Fibroblast of mammary gland (primary cell): ENCODE results near the gene PRXL2A.

ENCODE experiments used
- DNase-seq: peaks from one replicate; pipeline ENCODE4 v3.0.0-alpha.2; 2010; ENCODE audit warnings: low read depth
- H3K4me3 ChIP-seq: 2 replicates; pipeline ENCODE4 v1.5.1; 2011; ENCODE audit warnings: low read depth, mild to moderate bottlenecking, low read length, moderate library complexity; ENCODE audit not compliant: control insufficient read depth
- TF ChIP-seq, protein P1 (sequence below): conservative IDR thresholded peaks from 2 replicates; pipeline ENCODE4 v1.5.1; 2011; ENCODE audit warnings: low read depth, low read length, inconsistent platforms; ENCODE audit not compliant: control insufficient read depth, insufficient read depth

PRXL2A gene

DNA sequence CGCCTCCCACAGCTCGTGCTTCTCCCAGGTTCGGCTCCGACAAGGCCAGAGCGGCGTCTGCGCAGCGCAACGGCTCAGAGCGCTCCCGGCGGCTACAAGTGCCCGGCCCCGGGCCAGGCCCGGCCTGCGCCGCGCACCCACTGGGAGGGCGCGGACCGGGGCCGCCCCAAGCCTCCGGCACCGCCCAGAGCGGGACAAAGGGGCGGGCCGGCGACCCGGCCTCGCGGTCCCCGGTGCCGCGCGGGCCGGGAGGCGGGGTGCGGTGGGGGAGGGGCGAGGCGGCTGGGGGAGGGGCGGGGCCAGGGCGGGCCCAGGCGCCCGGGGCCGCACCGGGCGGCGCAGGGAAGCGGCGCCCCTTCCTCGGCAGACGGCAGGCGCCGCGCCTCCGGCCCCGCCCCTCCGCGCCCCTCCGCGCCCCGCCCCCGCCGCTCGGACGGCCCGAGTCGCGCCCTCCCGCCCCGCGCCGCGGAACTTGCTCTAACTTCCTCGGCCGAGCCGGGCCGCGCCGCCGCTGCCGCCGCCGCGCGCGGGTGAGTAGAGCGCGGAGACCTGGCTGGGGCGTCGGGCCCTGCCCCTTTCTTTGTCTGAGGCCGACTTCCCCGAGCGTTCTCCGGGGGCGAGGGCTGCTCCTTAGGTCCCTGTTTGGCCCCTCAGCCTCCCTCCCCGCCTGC lies 45.6 kb downstream of the PRXL2A start, which contains the start of gene TSPAN14:
Gene TSPAN14, plus strand, starts transcription at position 469 of the 671 bp plus-strand sequence. CDS start 34,924 bp downstream, outside the sequence.
- TF ChIP-seq, protein P1, sequence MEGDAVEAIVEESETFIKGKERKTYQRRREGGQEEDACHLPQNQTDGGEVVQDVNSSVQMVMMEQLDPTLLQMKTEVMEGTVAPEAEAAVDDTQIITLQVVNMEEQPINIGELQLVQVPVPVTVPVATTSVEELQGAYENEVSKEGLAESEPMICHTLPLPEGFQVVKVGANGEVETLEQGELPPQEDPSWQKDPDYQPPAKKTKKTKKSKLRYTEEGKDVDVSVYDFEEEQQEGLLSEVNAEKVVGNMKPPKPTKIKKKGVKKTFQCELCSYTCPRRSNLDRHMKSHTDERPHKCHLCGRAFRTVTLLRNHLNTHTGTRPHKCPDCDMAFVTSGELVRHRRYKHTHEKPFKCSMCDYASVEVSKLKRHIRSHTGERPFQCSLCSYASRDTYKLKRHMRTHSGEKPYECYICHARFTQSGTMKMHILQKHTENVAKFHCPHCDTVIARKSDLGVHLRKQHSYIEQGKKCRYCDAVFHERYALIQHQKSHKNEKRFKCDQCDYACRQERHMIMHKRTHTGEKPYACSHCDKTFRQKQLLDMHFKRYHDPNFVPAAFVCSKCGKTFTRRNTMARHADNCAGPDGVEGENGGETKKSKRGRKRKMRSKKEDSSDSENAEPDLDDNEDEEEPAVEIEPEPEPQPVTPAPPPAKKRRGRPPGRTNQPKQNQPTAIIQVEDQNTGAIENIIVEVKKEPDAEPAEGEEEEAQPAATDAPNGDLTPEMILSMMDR, result no peak
- peak; percentile 70 for DNase-seq
- peak within 1 kb of the TSS; percentile 82 for H3K4me3 ChIP-seq

DNA sequence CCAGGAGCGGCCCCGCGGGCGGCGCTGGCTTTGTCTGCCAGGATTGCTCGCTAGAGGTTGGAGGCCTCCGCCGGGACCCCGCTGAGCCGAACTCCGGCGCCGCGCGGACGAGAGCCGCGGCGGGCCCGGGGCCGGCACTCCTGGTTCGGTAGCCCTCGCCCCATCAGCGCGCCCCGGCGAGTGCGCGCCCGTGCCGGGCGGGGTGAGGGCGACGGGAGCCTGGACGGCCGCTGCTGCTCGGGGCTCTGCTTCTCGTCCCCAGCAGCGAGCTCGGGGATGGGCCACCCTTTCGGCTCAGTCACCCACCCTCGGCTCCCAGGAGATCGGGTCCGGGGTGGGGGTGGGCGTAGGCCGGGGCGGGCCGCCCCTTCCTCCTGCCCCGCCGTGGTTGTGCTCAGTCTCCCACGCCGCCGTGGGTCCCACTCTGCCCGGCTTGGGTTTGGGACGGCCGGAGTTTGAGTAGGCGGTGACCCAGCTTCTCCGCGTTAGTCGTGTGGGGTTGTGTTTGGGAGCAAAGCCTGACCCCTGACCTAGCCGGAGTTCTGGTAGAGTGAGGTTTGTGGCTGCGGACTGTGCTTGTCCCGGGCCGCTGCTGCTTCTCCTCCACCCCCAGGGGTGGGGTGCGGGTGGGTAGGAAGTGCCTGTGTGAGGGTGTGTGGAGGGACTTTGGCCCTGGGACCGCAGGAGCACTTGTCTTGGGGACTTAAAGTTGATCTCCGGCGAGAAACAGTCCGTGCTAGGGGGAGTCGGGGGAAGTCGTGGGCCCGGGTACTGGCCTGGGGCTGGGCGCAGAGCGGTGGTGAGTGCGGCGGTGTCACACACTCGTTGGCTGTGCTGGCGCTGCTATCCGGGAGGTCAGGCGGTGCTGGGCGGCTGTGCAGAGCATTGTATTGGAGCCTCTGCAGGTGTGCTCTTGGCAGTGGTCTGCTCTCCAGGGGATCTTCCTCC lies 46.4 kb downstream of the PRXL2A start:
- peak overlapping the region; percentile 82 for H3K4me3 ChIP-seq
- TF ChIP-seq, protein P1, result no peak
- DNase-seq, result no peak

DNA sequence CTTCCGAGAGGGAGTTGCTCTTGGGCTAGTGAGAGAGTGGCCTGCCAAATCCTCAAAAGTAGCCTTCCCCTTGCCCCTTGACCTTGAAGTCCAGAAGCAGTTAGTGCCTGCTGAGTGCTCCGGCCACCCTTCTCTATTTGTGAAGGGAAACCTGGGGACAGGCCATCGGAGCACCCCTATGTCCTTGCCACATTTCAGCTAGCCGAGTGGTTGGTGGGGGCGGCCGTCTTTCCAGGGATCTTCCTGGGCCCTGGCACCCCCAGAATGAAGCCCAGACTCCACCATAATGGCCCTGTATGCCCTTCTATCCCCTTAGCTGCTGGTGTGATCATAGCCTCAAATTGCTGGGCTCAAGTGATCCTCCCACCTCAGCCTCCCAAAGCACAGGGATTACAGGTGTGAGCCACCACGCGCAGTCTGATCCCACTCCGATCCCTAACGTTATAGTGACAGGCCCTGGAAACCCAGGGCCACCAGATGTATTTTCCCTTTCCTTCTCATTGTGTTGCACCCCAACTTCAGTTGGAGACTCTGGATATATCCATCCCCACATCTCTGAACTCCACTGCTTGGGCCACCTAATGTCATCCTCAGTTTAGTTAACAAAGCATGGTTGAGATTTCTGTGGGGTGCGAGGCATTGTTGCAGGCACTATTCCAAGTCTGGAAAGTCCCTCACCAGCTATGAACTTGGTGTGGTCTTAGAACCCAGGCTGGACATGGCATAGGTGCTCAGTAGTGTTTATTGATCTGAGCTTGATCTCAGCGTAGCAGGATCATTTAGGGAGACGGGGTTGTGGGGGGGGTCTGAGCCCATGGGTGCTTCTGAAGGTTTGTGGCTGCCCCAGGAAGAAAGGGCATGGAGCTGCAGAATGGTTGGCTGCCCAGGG lies 47.4 kb downstream of the PRXL2A start:
- DNase-seq, result no peak
- H3K4me3 ChIP-seq, result peak overlapping the region; percentile 82
- TF ChIP-seq, protein P1, result no peak

DNA sequence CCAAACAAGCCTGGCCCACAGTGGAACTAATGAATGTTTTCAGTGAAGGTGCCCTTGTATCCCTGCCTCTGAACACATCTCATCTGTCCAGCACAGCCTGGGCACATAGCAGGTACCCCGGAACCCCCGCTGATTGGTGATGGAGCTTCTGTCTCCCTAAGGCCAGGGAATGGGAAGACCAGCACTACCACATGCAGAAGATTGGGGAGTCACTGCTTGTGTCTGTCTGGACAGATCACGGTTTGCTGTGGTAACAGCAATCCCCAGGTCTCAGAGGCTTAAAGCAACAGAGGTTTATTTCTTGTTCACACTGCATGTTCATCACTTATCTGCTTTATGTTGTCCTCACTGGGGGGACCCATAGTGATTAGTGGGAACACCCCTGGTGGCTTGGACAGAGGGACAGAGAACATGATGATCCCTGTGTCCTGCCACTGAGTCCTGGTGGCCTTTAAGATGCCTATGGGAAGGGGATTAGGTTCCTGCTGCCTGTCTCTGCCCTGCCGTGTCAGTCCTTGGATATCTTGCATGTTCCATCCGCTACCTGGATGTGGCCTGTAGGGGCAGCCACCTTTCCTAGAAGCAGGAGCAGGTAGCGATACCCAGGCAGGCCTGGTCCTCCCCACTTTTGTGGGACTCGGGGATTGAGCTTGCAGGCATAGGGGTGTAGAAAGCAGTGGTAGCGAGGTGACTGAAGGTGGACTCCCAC lies 49.4 kb downstream of the PRXL2A start:
- H3K4me3 ChIP-seq, result no peak overlapping the region
- no peak for DNase-seq
- TF ChIP-seq, protein P1, result no peak

DNA sequence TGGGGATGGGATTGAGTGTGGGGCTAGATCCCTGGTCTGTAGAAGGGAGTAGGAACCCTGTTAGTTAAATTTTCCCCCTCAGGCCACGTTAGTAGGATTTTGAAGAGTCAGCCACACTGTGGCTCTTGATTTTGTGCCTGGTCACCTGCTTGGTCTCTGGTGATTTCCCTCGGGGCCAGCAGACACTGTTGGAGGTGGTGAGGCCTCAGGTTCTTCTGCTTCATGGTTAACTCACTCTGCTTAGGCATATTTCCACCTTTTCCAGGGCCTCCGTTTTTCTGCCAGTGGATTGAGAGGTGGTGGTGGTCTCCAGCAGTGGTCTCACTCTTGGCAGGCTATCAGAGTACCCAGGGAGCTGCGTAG lies 49.9 kb downstream of the PRXL2A start:
- TF ChIP-seq, protein P1, result no peak
- DNase-seq, result no peak
- H3K4me3 ChIP-seq, result no peak overlapping the region

DNA sequence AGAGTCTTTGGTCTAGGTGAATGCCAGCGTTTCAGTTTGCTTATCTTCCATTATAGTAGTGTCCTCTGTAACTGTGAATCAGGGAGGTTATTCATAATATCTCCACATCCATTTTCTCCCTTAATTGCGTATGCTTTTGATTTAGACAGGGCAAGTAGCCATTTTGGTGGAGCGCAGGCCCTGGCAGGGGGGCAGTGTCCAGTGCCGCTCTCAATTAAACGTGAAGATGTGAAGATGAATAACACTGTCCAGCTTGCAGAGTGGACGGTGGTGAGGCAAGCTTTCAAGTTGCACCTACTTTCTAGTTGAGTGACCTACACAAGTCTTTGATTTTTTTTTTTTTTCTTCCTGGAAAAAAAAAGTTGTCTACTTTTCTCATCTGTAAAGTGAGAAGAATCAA lies 50.3 kb downstream of the PRXL2A start:
- peak; percentile 38 for DNase-seq
- H3K4me3 ChIP-seq, result no peak overlapping the region
- TF ChIP-seq, protein P1, result no peak
